GM06990 (cell line): ENCODE measurements around the gene CCDC82.

Experiments used
- DNase-seq: peaks from one replicate; pipeline ENCODE4 v3.0.0-alpha.2; 2011; ENCODE audit not compliant: insufficient read length; ENCODE audit errors: extremely low read depth
- H3K27me3 ChIP-seq: replicated peaks from 2 replicates; pipeline ENCODE4 v1.6.0; 2011; ENCODE audit warnings: low read length; ENCODE audit not compliant: control insufficient read depth, insufficient read depth
- H3K36me3 ChIP-seq: 2 replicates; pipeline ENCODE4 v1.5.1; 2011; ENCODE audit warnings: low read length; ENCODE audit not compliant: control insufficient read depth, insufficient read depth
- H3K4me3 ChIP-seq: replicated peaks from 2 replicates; pipeline ENCODE4 v1.5.1; 2011; ENCODE audit warnings: low read depth, mild to moderate bottlenecking, control low read depth, low read length
- TF ChIP-seq, protein P1 (sequence below): IDR thresholded peaks from 2 replicates; pipeline ENCODE4 v1.5.1; 2011; ENCODE audit warnings: low read length, control low read depth, mild to moderate bottlenecking, inconsistent platforms; ENCODE audit not compliant: insufficient read depth, poor library complexity, severe bottlenecking

Gene CCDC82

DNA sequence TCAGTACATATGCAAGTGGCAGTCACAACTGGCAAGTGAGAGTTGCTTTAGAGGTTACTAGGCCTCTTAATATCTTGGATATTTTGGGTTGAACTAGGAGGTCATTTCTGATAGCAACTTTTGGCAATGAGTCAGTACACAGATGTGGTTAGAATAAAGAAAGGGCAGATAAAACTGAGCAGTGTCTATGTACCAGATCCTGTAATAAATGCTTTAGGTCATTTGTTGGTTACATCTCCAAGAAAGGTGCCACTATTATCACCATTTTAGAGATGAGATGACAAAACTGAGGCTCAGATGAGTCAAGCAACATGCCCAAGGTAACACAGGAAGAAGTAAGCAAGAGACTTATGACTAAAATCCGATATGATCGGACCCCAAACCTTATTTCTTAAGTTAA lies 71.7 kb downstream of the CCDC82 start:
- Histone ChIP-seq H3K27me3 (no peaks in the 10 kb centered on the region), H3K36me3 (no peaks in the 10 kb centered on the region), H3K4me3 (no peak overlapping the region)
- DNase-seq, result no peak
- TF ChIP-seq, protein P1, sequence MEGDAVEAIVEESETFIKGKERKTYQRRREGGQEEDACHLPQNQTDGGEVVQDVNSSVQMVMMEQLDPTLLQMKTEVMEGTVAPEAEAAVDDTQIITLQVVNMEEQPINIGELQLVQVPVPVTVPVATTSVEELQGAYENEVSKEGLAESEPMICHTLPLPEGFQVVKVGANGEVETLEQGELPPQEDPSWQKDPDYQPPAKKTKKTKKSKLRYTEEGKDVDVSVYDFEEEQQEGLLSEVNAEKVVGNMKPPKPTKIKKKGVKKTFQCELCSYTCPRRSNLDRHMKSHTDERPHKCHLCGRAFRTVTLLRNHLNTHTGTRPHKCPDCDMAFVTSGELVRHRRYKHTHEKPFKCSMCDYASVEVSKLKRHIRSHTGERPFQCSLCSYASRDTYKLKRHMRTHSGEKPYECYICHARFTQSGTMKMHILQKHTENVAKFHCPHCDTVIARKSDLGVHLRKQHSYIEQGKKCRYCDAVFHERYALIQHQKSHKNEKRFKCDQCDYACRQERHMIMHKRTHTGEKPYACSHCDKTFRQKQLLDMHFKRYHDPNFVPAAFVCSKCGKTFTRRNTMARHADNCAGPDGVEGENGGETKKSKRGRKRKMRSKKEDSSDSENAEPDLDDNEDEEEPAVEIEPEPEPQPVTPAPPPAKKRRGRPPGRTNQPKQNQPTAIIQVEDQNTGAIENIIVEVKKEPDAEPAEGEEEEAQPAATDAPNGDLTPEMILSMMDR, result no peak

- no peak for DNase-seq
- TF ChIP-seq, protein P1, result no peak
- no peaks in the 10 kb centered on the region for H3K36me3 ChIP-seq
- no peak overlapping the region for H3K4me3 ChIP-seq
- no peaks in the 10 kb centered on the region for H3K27me3 ChIP-seq
Observed at GRCh38 chr11:96317571-96317970, 72.1 kb downstream of the CCDC82 start.

- Histone ChIP-seq H3K36me3 (no peaks in the 10 kb centered on the region), H3K4me3 (no peak overlapping the region), H3K27me3 (no peaks in the 10 kb centered on the region)
- DNase-seq, result no peak
- TF ChIP-seq, protein P1, result no peak
Observed at GRCh38 chr11:96316869-96317268, 72.8 kb downstream of the CCDC82 start.

GRCh38 chr11:96315476-96315875 lies 74.2 kb downstream of the CCDC82 start:
- Histone ChIP-seq H3K36me3 (no peaks in the 10 kb centered on the region), H3K27me3 (no peaks in the 10 kb centered on the region), H3K4me3 (no peak overlapping the region)
- TF ChIP-seq, protein P1, result no peak
- DNase-seq, result no peak

- Histone ChIP-seq H3K27me3 (no peaks in the 10 kb centered on the region), H3K36me3 (no peaks in the 10 kb centered on the region), H3K4me3 (no peak overlapping the region)
- no peak for DNase-seq
- TF ChIP-seq, protein P1, result no peak
Observed at GRCh38 chr11:96314326-96315020, 75.2 kb downstream of the CCDC82 start.

GRCh38 chr11:96313163-96313562 lies 76.5 kb downstream of the CCDC82 start:
- H3K36me3 ChIP-seq, result no peaks in the 10 kb centered on the region
- no peak for DNase-seq
- no peaks in the 10 kb centered on the region for H3K27me3 ChIP-seq
- TF ChIP-seq, protein P1, result no peak
- H3K4me3 ChIP-seq, result no peak overlapping the region
